ENCODE measurements around the gene SH3BP4. TPM values are rescaled to one million over a fixed set of nuclear protein-coding genes. Genes with fewer than 3 reads are reported as not detected.

Gene SH3BP4
- total and polyA plus RNA-seq, 2 of the 8 experiments (the other 6 are each of a cell fraction or from before 2014, with no cell fraction given), result 28.3 to 35.4 TPM

GRCh38 chr2:235091421-235091820, 139.6 kb downstream of the SH3BP4 start:
- Histone ChIP-seq H3K18ac (ENCODE audit: extremely low read depth, low read length) (no peak overlapping the region), H3K9ac (replicated peaks in 1 of 4; ENCODE audit: extremely low read depth in 1 of 4, low read depth in 3 of 4, low read length in 3 of 4) (no peak overlapping the region), H3K79me1 (ENCODE audit: low read depth, low read length) (no peaks in the 10 kb centered on the region), H3K23me2 (ENCODE audit: low read depth, low read length) (no peaks in the 10 kb centered on the region), H3K23ac (ENCODE audit: insufficient read length) (no peak overlapping the region), H4K20me1 (replicated peaks in 1 of 2; ENCODE audit: control insufficient read depth in 1 of 2, insufficient read depth in 2 of 2, low read length in 2 of 2) (no peaks in the 10 kb centered on the region), H3K4me1 (replicated peaks in 1 of 4; ENCODE audit: control insufficient read depth in 3 of 4, insufficient read depth in 4 of 4, low read length in 3 of 4) (peaks cover 0 to 8% (median 0%) of the 10 kb centered on the region in 4 experiments; a peak in 3 of 7 replicates), H2BK120ac (replicated peaks; ENCODE audit: low read depth, low read length) (no peak overlapping the region), H3K36me3 (ENCODE audit: control insufficient read depth in 2 of 4, insufficient read depth in 4 of 4, low read length in 3 of 4) (no peaks in the 10 kb centered on the region), H2BK20ac (ENCODE audit: low read length) (no peak overlapping the region), H2BK12ac (ENCODE audit: low read depth, low read length) (no peak overlapping the region), H4K5ac (ENCODE audit: insufficient read length, low read depth, low read length) (no peak overlapping the region), H2AK5ac (ENCODE audit: low read depth, low read length) (no peak overlapping the region), H3K4me3 (ENCODE audit: extremely low read depth in 1 of 4, insufficient read depth in 2 of 4, low read depth in 3 of 4, low read length in 4 of 4) (no peak overlapping the region), H3K56ac (replicated peaks; ENCODE audit: insufficient read length, low read depth, low read length) (no peak overlapping the region), H3K27me3 (replicated peaks in 1 of 4; ENCODE audit: control insufficient read depth in 3 of 4, extremely low read depth in 1 of 4, insufficient read depth in 3 of 4, low read length in 3 of 4) (no peaks in the 10 kb centered on the region), H3K9me3 (ENCODE audit: insufficient read depth in 2 of 2, low read depth in 1 of 2, low read length in 1 of 2) (no peaks in the 10 kb centered on the region), H3K79me2 (ENCODE audit: control insufficient read depth in 1 of 2, insufficient read depth in 2 of 2, low read length in 2 of 2) (no peaks in the 10 kb centered on the region), H2BK15ac (ENCODE audit: low read length) (no peak overlapping the region), H3K4ac (replicated peaks; ENCODE audit: insufficient read length, low read depth, low read length) (no peak overlapping the region), H3K14ac (ENCODE audit: insufficient read length) (no peak overlapping the region), H2AFZ (ENCODE audit: low read length) (no peak overlapping the region), H3K27ac (ENCODE audit: low read depth, low read length) (no peak overlapping the region), H4K91ac (replicated peaks; ENCODE audit: insufficient read length, low read length) (no peak overlapping the region), H3K4me2 (ENCODE audit: insufficient read depth in 1 of 2, low read depth in 2 of 2, low read length in 2 of 2) (no peak overlapping the region), H2BK5ac (ENCODE audit: low read depth, low read length) (no peak overlapping the region), H4K8ac (ENCODE audit: extremely low read depth, insufficient read depth, low read length) (no peak overlapping the region)
- 85% methylated on average over 4 of the region's 4 CpGs; no CpG with 5 or more reads in 1 of the 2 experiments for WGBS, 2 experiments (ENCODE audit: extremely low coverage in 1 of 2, insufficient coverage in 1 of 2, insufficient read length in 1 of 2, insufficient replicate concordance in 2 of 2, low coverage in 1 of 2, low lambda C conversion rate in 2 of 2, missing lambda C conversion rate in 1 of 2)
- POLR2A ChIA-PET (ENCODE audit: partially characterized antibody), result no interaction called here
- FAIRE-seq (no peak), DNase-seq (ENCODE audit: low read depth in 1 of 2, low spot score in 2 of 2) (no peak)
- CTCF ChIA-PET (ENCODE audit: partially characterized antibody), result no interaction called here
- TF ChIP-seq POLR2A (IDR thresholded peaks at IDR 0.05; ENCODE audit: control extremely low read depth in 1 of 2, low read depth in 2 of 2, low read length in 2 of 2), result no peak
- no peak for TF ChIP-seq RBBP5 (IDR thresholded peaks at IDR 0.05; ENCODE audit: borderline replicate concordance, low read depth, low read length)
- TF ChIP-seq SUZ12 (IDR thresholded peaks at IDR 0.05; ENCODE audit: low read length), result no peak
- TF ChIP-seq E2F6 (IDR thresholded peaks at IDR 0.05), result no peak
- TF ChIP-seq CHD1 (IDR thresholded peaks at IDR 0.05; ENCODE audit: low read depth, low read length), result no peak
- no peak for TF ChIP-seq SAP30 (IDR thresholded peaks at IDR 0.05; ENCODE audit: insufficient read depth, insufficient replicate concordance, low read length)
